Chondrocyte (in vitro differentiated cells): ENCODE results near the gene ABCA9. TPM values are rescaled to one million over a fixed set of nuclear protein-coding genes. Genes with fewer than 3 reads are reported as not detected.

Experiments used
- DNase-seq: peaks from one replicate; pipeline ENCODE4 v3.0.0; 2021; ENCODE audit warnings: mixed read lengths, low spot score
- H3K27ac Mint-ChIP-seq: one replicate; pipeline ENCODE4 v1.8.0; 2021; ENCODE audit warnings: mild to moderate bottlenecking, moderate library complexity, mixed read lengths; ENCODE audit not compliant: unreplicated experiment
- H3K27me3 Mint-ChIP-seq: 2 replicates; pipeline ENCODE4 v1.8.0; 2021; ENCODE audit warnings: low read depth, mixed read lengths
- H3K36me3 Mint-ChIP-seq: 2 replicates; pipeline ENCODE4 v1.8.0; 2021; ENCODE audit warnings: low read depth, mixed read lengths
- H3K4me1 Mint-ChIP-seq: 2 replicates; pipeline ENCODE4 v1.8.0; 2021; ENCODE audit warnings: low read depth, mild to moderate bottlenecking, mixed read lengths
- H3K4me3 Mint-ChIP-seq: one replicate; pipeline ENCODE4 v1.8.0; 2021; ENCODE audit warnings: mild to moderate bottlenecking, moderate library complexity, mixed read lengths; ENCODE audit not compliant: unreplicated experiment
- H3K9me3 Mint-ChIP-seq: 2 replicates; pipeline ENCODE4 v1.8.0; 2021; ENCODE audit warnings: low read depth, mixed read lengths
- long read RNA-seq: library from polyadenylated mRNA; stranded (forward); transcript quantifications from one replicate; pipeline ENCODE4 v2.0.0, GENCODE V29; 2021
- total RNA-seq: library from RNA; stranded (reverse); gene quantifications from 3 replicates; pipeline ENCODE4 v1.2.1, GENCODE V29; 2021
- TF ChIP-seq, protein P1 (sequence below): fragments of 200-600 bp; sonication (generic); IDR thresholded peaks from 2 replicates; pipeline ENCODE4 v1.5.0; 2021; ENCODE audit warnings: antibody characterized with exemption, mild to moderate bottlenecking, moderate library complexity

ABCA9 gene, protein sequence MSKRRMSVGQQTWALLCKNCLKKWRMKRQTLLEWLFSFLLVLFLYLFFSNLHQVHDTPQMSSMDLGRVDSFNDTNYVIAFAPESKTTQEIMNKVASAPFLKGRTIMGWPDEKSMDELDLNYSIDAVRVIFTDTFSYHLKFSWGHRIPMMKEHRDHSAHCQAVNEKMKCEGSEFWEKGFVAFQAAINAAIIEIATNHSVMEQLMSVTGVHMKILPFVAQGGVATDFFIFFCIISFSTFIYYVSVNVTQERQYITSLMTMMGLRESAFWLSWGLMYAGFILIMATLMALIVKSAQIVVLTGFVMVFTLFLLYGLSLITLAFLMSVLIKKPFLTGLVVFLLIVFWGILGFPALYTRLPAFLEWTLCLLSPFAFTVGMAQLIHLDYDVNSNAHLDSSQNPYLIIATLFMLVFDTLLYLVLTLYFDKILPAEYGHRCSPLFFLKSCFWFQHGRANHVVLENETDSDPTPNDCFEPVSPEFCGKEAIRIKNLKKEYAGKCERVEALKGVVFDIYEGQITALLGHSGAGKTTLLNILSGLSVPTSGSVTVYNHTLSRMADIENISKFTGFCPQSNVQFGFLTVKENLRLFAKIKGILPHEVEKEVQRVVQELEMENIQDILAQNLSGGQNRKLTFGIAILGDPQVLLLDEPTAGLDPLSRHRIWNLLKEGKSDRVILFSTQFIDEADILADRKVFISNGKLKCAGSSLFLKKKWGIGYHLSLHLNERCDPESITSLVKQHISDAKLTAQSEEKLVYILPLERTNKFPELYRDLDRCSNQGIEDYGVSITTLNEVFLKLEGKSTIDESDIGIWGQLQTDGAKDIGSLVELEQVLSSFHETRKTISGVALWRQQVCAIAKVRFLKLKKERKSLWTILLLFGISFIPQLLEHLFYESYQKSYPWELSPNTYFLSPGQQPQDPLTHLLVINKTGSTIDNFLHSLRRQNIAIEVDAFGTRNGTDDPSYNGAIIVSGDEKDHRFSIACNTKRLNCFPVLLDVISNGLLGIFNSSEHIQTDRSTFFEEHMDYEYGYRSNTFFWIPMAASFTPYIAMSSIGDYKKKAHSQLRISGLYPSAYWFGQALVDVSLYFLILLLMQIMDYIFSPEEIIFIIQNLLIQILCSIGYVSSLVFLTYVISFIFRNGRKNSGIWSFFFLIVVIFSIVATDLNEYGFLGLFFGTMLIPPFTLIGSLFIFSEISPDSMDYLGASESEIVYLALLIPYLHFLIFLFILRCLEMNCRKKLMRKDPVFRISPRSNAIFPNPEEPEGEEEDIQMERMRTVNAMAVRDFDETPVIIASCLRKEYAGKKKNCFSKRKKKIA (N-terminal part only)
- total RNA-seq = 0.05 to 0.38 TPM (median 0.29 TPM) in 3 replicates
- long read RNA-seq = 0 reads

DNA sequence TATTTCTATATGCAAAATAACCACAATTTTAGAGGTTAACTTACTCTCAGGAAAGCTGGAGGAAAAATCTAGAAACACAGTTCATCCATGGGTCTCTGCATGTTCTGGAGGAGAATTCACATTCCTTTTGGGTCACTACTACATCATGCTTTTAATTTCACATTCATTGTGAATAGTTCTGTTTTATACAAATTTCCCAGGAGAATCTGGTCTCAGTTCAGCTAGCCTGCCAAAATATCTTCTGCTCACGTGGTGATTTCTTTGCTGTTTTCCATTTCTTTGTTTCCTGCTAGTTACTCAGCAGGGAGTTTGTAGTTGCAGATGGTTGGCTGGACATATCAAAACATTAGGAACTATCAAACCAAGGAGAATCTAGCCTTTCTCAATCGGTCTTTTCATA lies at the start of gene ABCA9:
Gene ABCA9, minus strand, starts transcription at position 106 of the 400 bp plus-strand sequence. CDS start 9,801 bp downstream, outside the sequence.
- Mint-ChIP-seq H3K4me3 (no peak within 1 kb of the TSS), H3K9me3 (peaks cover 16% of the 10 kb centered on the region), H3K27ac (peak within 1 kb of the TSS; percentile 25), H3K27me3 (no peaks in the 10 kb centered on the region), H3K4me1 (peaks cover 17% of the 10 kb centered on the region), H3K36me3 (no peaks in the 10 kb centered on the region)
- DNase-seq = no peak
- TF ChIP-seq, protein P1, sequence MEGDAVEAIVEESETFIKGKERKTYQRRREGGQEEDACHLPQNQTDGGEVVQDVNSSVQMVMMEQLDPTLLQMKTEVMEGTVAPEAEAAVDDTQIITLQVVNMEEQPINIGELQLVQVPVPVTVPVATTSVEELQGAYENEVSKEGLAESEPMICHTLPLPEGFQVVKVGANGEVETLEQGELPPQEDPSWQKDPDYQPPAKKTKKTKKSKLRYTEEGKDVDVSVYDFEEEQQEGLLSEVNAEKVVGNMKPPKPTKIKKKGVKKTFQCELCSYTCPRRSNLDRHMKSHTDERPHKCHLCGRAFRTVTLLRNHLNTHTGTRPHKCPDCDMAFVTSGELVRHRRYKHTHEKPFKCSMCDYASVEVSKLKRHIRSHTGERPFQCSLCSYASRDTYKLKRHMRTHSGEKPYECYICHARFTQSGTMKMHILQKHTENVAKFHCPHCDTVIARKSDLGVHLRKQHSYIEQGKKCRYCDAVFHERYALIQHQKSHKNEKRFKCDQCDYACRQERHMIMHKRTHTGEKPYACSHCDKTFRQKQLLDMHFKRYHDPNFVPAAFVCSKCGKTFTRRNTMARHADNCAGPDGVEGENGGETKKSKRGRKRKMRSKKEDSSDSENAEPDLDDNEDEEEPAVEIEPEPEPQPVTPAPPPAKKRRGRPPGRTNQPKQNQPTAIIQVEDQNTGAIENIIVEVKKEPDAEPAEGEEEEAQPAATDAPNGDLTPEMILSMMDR = no peak

DNA sequence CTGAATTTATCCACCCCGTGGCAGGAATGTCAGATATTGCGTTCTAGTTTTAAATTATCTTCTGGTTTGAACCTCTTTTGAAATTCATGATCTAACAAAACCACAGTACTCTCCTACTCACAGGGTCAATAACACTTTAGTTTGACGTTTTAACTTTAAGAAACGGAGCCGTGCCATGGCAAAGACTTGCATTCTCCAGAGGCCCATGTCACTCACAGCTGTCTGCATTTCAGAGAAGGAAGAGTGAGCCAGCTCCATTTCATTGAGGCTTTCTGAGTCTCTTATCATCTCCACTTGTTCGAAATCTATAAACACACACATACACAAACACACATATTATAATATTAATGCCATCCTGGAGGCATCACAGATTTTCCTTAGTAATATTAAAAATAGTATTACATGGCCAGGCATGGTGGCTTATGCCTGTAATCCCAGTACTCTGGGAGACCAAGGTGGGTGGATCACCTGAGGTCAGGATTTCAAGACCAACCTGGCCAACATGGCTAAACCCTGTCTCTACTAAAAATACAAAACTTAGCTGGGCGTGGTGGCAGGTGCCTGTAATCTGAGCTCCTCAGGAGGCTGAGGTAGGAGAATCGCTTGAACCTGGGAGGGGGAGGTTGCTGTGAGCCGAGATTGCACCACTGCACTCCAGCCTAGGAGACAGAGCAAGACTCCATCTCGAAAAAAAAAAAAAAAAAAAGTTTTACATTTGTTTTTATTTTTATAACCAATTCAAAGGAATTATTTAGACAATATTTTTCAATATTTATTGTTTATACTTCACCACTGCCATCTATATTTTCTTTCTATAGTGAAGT lies 45.4 kb upstream of the ABCA9 start:
- Mint-ChIP-seq H3K4me3 (no peak overlapping the region), H3K4me1 (no peaks in the 10 kb centered on the region), H3K36me3 (no peaks in the 10 kb centered on the region), H3K27ac (no peak overlapping the region), H3K9me3 (no peaks in the 10 kb centered on the region), H3K27me3 (no peaks in the 10 kb centered on the region)
- DNase-seq = no peak
- TF ChIP-seq, protein P1 = no peak

GRCh38 chr17:69103557-69104233 lies 43.0 kb upstream of the ABCA9 start:
- DNase-seq = no peak
- H3K4me3 Mint-ChIP-seq = no peak overlapping the region
- TF ChIP-seq, protein P1 = no peak
- H3K27me3 Mint-ChIP-seq = no peaks in the 10 kb centered on the region
- no peaks in the 10 kb centered on the region for H3K4me1 Mint-ChIP-seq
- H3K9me3 Mint-ChIP-seq = no peaks in the 10 kb centered on the region
- H3K36me3 Mint-ChIP-seq = no peaks in the 10 kb centered on the region
- H3K27ac Mint-ChIP-seq = no peak overlapping the region

- Mint-ChIP-seq H3K36me3 (no peaks in the 10 kb centered on the region), H3K9me3 (no peaks in the 10 kb centered on the region), H3K4me1 (no peaks in the 10 kb centered on the region), H3K27me3 (no peaks in the 10 kb centered on the region), H3K4me3 (no peak overlapping the region), H3K27ac (no peak overlapping the region)
- no peak for DNase-seq
- TF ChIP-seq, protein P1 = no peak
Measured at GRCh38 chr17:69098625-69099024, 37.9 kb upstream of the ABCA9 start.
